GM20000 (cell line): ENCODE measurements around the gene ARHGEF12.

Source experiments
- DNase-seq: peaks from one replicate; pipeline ENCODE4 v3.0.0; 2012; ENCODE audit warnings: low spot score
- CTCF ChIP-seq: IDR thresholded peaks from 2 replicates; pipeline ENCODE4 v1.5.1; 2012; ENCODE audit warnings: mild to moderate bottlenecking, control low read depth; ENCODE audit errors: extremely low read depth, missing control alignments

Gene ARHGEF12

DNA sequence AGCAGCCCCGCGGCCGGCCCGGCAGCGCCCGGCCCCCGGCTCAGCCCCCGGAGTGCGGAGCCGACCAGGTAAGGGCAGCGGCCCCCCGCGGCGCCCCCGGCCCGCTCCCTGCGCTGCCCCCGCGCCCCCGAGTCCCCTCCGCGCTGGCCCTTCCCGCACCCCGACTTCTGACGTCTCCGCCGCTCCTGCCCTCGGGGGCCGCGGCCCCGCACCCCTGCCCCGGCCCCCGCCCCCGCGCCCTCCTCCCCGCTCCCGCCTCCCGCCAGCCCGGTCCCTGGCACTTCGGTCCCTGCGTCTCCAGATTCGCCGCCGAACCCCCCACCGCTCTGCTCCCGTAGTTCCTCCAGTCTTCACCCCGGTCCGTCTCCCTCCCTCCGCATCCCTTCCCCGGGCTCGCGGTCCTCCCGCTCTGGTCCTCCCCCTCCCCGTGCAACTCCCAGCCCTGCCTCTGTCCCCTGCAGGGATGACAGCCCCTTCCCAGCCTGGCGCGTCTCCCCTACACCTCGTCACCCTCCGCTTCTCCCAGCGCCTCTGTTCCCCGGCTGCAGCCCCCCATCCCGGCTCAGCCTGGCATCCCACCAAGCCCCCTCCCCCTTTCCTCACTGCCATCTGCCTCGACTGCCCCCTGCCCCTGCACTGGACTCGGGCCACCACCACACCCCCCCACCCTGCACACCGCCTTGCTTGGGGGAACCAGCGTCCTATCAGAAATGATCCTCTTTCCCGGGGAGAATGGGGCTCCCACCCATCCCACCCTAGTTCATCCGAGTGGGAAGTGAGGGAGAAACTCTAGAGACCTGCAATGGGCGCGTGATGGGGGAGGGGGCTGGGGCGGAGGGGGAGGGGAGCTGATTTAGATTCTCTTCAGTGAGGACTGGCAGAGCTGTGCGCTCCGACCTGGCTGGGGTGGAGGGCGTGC lies 175.9 kb downstream of the ARHGEF12 start:
- no peak for TF ChIP-seq CTCF
- DNase-seq: peak; percentile 56

GRCh38 chr11:120512739-120513435 lies 176.7 kb downstream of the ARHGEF12 start:
- DNase-seq: no peak
- TF ChIP-seq CTCF: no peak

DNA sequence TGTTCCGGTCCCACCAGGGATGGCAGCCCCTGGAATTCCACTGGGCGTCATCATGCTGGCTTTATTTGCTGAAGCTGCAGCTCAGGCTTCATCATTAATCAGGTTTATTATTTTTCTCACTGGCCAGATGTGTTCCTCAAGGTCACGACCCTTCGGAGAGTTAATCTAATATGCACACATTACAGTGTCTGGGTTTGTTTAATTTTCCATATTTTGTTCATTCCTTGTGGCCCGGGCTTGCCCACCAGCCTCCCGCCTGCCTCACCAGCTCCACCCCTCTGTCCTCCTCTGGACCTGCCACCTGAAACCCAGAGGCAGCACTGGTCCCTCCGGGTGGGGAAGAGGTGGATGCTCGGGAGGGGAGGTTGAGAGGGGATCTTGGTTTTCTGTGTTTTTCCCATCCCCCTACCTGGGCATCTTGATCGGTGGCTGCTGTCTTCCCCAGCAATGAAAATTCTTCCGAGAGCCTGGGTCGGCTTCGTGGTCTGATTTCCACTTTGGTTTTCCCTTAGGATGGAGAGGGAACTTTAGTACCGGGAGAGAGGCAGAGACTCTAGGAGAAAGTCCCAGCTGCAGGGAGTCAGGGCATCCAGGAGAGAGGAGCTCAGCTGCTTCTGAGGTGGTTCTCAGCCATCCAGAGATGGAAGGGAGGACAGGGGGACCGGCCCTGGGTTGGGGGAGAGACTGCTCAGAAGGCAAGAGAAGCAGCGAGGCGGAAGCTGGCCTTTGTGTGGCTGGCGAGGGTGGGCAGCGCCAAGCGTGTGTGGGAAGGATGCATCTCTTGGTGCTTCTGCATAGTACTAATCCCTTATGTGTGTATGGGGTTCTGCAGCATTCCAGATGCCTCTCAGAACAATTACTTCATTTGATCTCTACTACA lies 177.5 kb downstream of the ARHGEF12 start:
- TF ChIP-seq CTCF: no peak
- DNase-seq: no peak

- TF ChIP-seq CTCF: no peak
- no peak for DNase-seq
Measured at GRCh38 chr11:120514541-120515121, 178.4 kb downstream of the ARHGEF12 start.

DNA sequence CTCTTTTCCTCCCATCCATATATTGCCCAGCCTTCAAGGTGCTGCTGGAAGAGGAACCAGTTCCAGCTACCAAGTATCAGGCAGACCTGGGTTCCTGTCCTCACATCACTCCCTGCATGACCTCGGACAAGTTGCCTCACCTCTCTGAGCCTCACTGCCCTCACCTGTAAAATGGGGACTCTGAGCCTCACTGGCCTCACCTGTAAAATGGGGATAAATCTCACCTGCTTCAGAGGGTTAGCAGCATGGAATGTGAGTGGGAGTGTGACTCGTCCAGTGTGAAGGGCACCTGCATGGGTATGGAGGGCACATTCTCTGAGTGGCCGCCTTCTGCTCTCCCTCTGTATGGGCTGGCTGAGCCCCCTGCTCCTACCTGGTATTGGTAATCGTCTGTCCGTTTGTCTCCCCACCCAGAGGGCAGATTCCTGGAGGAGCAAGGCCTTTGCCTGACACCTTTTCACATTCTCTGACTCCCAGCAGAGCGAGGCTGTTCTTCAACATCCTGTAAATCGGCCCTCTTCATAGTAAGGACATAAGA lies 179.0 kb downstream of the ARHGEF12 start:
- TF ChIP-seq CTCF: no peak
- DNase-seq: no peak

- no peak for TF ChIP-seq CTCF
- DNase-seq: no peak
Measured at GRCh38 chr11:120516461-120517389, 180.5 kb downstream of the ARHGEF12 start.
